Left kidney (tissue), 2 donors: ENCODE data around the gene CDC73. TPM values are rescaled to one million over a fixed set of nuclear protein-coding genes. Genes with fewer than 3 reads are reported as not detected.
"Not testable (repeated sequence)": the region's sequence is repeated elsewhere in the genome, so short reads cannot be mapped to it uniquely, and the experiment has no call there.

Experiments used
- DNase-seq: peaks from one replicate; pipeline ENCODE4 v3.0.0-alpha.2; 2013
- polyA plus RNA-seq: library from polyadenylated mRNA; unstranded; fragments of 120-200 nt; gene quantifications from one replicate; pipeline ENCODE4 v1.2.1, GENCODE V29; 2013; ENCODE audit not compliant: insufficient read length

The CDC73 gene
- polyA plus RNA-seq, 1 donor: 50.6 TPM

DNA sequence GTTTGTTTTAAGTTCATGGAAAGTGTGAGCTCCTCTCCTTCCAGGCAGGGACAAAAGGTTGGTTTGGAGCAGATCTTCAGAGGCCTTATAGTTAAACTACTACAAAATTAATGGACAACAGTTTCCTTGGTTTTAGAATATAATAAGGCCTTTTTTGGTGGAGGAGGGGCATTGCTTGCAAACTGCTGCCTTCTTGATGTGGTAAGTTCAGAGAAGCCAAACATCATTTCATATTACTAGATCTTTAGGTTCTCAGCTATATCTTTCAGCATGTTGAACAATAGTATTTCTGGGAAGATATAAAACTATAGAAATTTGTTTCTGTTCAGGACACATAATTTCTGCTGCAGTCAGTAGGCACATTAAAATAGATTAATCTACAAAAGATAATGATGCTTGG is 162.4 kb downstream of the CDC73 start:
- DNase-seq: no peak

DNA sequence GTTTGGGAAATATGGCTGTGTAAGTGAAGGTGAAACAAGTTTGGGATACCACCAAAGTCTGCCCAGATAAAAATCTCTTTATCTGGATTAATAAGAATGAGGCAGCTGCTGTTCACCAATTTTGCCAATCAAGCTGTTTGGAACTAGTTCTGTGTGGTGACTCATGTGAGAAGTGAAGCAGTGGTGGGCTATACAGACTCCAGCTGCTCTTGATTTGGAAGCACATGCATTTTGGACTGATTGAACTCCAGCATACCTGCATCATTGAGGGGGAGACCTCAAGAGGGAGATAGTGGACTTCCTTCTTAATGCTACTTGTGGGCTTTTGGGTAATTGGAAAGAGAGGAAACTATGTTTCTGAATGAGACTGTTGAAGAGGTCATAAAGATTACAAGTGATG is 163.8 kb downstream of the CDC73 start:
- DNase-seq: no peak

DNA sequence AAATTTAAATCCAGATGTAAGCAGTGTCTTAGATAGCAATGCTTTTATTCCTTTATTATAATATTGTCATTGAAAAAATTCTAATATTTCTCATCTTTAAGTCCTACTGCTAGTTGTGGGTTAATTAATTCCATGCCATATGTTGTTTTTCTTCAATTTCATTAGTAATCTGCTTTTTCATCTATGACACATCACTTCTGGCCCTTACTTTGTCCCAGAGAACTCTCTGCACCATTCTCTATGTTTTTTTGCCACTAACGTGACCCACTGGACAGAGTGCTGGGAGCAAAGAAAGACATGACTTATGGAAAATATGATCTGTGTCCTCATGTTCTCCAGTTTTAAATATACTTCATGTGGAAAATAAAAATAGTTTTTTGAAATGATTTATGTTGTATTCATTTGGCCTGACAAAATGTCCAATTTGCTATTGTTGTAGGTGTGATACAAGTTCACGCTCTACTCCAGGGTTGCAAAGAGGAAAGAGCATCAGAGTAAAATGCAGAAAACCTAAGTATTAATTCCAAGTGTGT is 166.8 kb downstream of the CDC73 start:
- DNase-seq: not testable (repeated sequence)

GRCh38 chr1:193293726-193294125 is 171.9 kb downstream of the CDC73 start:
- no peak for DNase-seq

GRCh38 chr1:193299038-193299437 is 177.2 kb downstream of the CDC73 start:
- DNase-seq: no peak

DNA sequence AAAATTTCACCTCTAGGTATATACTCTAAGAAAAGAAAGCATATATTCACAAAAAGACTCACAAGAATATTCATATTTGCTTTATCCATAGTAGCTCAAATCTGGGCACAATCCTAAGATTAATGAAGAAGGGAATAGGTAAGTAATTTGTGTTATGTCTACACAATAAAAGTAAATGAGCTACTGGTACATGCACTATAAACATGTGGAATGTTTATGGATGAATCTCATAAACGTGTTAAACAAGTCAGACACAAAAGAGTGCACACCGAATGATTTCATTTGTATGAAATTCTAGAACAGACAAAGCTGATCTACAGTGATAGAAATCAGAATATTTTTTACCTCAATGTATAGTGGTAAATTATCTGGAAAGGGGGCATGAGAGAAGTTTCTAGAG is 179.9 kb downstream of the CDC73 start:
- no peak for DNase-seq

DNA sequence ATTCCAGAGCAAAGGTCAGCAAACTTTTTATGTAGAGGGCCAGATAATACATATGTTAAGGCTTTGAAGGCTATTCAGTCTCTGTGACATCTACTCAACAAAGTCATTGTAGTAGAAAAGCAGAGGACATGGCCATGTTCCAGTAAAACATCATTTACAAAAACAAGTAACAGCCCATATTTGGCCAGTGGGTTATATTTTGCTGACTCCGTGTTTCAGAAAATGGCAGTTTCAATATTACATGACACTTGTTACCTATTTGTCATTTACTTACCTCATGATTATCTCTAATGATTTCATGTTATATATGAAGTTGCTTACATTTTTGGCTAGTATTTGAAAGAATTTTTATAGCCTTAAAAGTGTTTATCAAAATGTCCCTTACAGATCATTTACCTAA is 182.0 kb downstream of the CDC73 start:
- no peak for DNase-seq

Other genes with a start within 250 kb of the CDC73 start
- 56.9 TPM for gene UCHL5, start 62.7 kb upstream of the CDC73 start, polyA plus RNA-seq
- gene RO60, start 62.4 kb upstream of the CDC73 start, polyA plus RNA-seq: 54.3 TPM
- gene GLRX2, start 16.6 kb upstream of the CDC73 start, polyA plus RNA-seq: 15.8 TPM
- gene B3GALT2, start 64.6 kb downstream of the CDC73 start, polyA plus RNA-seq: 13.8 TPM